SK-N-SH (cell line): ENCODE data around the gene EFCAB11. TPM values are rescaled to one million over a fixed set of nuclear protein-coding genes. Genes with fewer than 3 reads are reported as not detected.

Source experiments
- CTCF ChIA-PET: fragments of 300-600, 350-600 bp; formaldehyde crosslinking; extraction: SDS; loops from one replicate; lab custom pipeline; 2021; lab: Yijun Ruan, JAX
- POLR2A ChIA-PET: fragments of 350-600 bp; sonication (Branson Sonifier 250); formaldehyde crosslinking; extraction: SDS; loops from one replicate; lab custom pipeline; 2020; ENCODE audit warnings: antibody characterized with exemption, inconsistent platforms; lab: Yijun Ruan, JAX
- DNase-seq: peaks from one replicate; pipeline ENCODE4 v3.0.0; 2012
- H2AFZ ChIP-seq: fragments of 200-600 bp; sonication (generic); 2 replicates; pipeline ENCODE4 v1.8.1; 2016; ENCODE audit warnings: antibody characterized with exemption, mild to moderate bottlenecking, low read depth
- H3F3A ChIP-seq: fragments of 200-600 bp; sonication (generic); replicated peaks from 2 replicates; pipeline ENCODE3; 2016; ENCODE audit warnings: antibody characterized with exemption, mild to moderate bottlenecking; ENCODE audit not compliant: insufficient read depth
- H3K27ac ChIP-seq, 2 experiments: fragments of 200-500 bp in 1 of 2; fragments of 200-600 bp in 1 of 2; sonication (Bioruptor generic) in 1 of 2; sonication (generic), shearing (Covaris generic) in 1 of 2; 2 replicates each; pipeline versions ENCODE4 v1.5.1 to v1.6.1; 2014 to 2016; ENCODE audit warnings: low read depth in 2 of 2, inconsistent platforms in 1 of 2, low read length in 1 of 2, mild to moderate bottlenecking in 1 of 2, mixed read lengths in 1 of 2
- H3K27me3 ChIP-seq: fragments of 200-600 bp; sonication (generic), shearing (Covaris generic); 2 replicates; pipeline ENCODE4 v1.6.1; 2016; ENCODE audit warnings: mixed run types; ENCODE audit not compliant: insufficient read depth
- H3K36me3 ChIP-seq, 2 experiments: fragments of 200-500 bp in 1 of 2; fragments of 200-600 bp in 1 of 2; sonication (Bioruptor generic) in 1 of 2; sonication (generic) in 1 of 2; replicated peaks in 1 of 2; 2 replicates each; pipeline versions ENCODE3 to v1.5.1; 2014 to 2016; ENCODE audit warnings: low read length in 1 of 2, mild to moderate bottlenecking in 1 of 2; ENCODE audit not compliant: insufficient read depth in 2 of 2, control insufficient read depth in 1 of 2
- H3K4me1 ChIP-seq, 2 experiments: fragments of 200-500 bp in 1 of 2; fragments of 200-600 bp in 1 of 2; sonication (Bioruptor generic) in 1 of 2; sonication (generic), shearing (Covaris generic) in 1 of 2; 2 replicates each; pipeline versions ENCODE4 v1.5.1 to v1.6.1; 2014 to 2016; ENCODE audit warnings: low read depth in 1 of 2, low read length in 1 of 2, mixed run types in 1 of 2; ENCODE audit not compliant: insufficient read depth in 2 of 2, control insufficient read depth in 1 of 2
- H3K4me2 ChIP-seq: fragments of 200-600 bp; sonication (generic), shearing (Covaris generic); 2 replicates; pipeline ENCODE4 v1.6.1; 2017; ENCODE audit warnings: mixed run types
- H3K4me3 ChIP-seq, 2 experiments: fragments of 200-500 bp in 1 of 2; fragments of 200-600 bp in 1 of 2; sonication (Bioruptor generic) in 1 of 2; sonication (generic), shearing (Covaris generic) in 1 of 2; 2 replicates each; pipeline versions ENCODE4 v1.5.1 to v1.8.1; 2014 to 2016; ENCODE audit warnings: low read depth in 2 of 2, inconsistent platforms in 1 of 2, low read length in 1 of 2, mild to moderate bottlenecking in 1 of 2, mixed read lengths in 1 of 2, moderate library complexity in 1 of 2
- H3K79me2 ChIP-seq: fragments of 200-600 bp; sonication (generic); 2 replicates; pipeline ENCODE4 v1.8.1; 2017; ENCODE audit warnings: mild to moderate bottlenecking; ENCODE audit not compliant: insufficient read depth
- H3K9ac ChIP-seq: fragments of 200-600 bp; sonication (generic); 2 replicates; pipeline ENCODE4 v1.6.1; 2017; ENCODE audit warnings: mixed run types
- H3K9me2 ChIP-seq: fragments of 200-600 bp; sonication (generic); 2 replicates; pipeline ENCODE4 v1.6.1; 2017; ENCODE audit warnings: mixed run types
- H3K9me3 ChIP-seq: fragments of 200-600 bp; sonication (generic); 2 replicates; pipeline ENCODE4 v1.6.1; 2017; ENCODE audit warnings: mixed run types, mild to moderate bottlenecking, moderate library complexity
- H4K20me1 ChIP-seq: fragments of 200-600 bp; sonication (generic); 2 replicates; pipeline ENCODE4 v1.6.1; 2017; ENCODE audit warnings: mild to moderate bottlenecking, mixed run types; ENCODE audit not compliant: insufficient read depth
- EP300 ChIP-seq, 2 experiments: IDR thresholded peaks; 2 replicates each; pipeline versions ENCODE4 v1.4.0 to v1.6.1; 2012; ENCODE audit warnings: borderline replicate concordance in 1 of 2, low read depth in 1 of 2, low read length in 1 of 2
- FOSL2 ChIP-seq: IDR thresholded peaks from 2 replicates; pipeline ENCODE4 v1.4.0; 2012; ENCODE audit warnings: low read depth, mild to moderate bottlenecking, moderate library complexity, borderline replicate concordance
- GABPA ChIP-seq: IDR thresholded peaks from 2 replicates; pipeline ENCODE4 v1.4.0; 2012; ENCODE audit warnings: low read depth, mild to moderate bottlenecking
- MEF2A ChIP-seq: IDR thresholded peaks from 2 replicates; pipeline ENCODE4 v1.4.0; 2012; ENCODE audit warnings: low read depth, borderline replicate concordance
- MXI1 ChIP-seq: IDR thresholded peaks from 2 replicates; pipeline ENCODE4 v1.6.1; 2012; ENCODE audit warnings: mild to moderate bottlenecking, low read depth, low read length, improper control_type of control experiment
- NRF1 ChIP-seq: IDR thresholded peaks from 2 replicates; pipeline ENCODE4 v1.6.1; 2012; ENCODE audit warnings: low read depth, mild to moderate bottlenecking, low read length
- POLR2AphosphoS5 ChIP-seq: IDR thresholded peaks from 2 replicates; pipeline ENCODE4 v1.6.1; 2012; ENCODE audit warnings: low read depth, low read length
- RAD21 ChIP-seq: IDR thresholded peaks from 2 replicates; pipeline ENCODE4 v1.6.1; 2012; ENCODE audit warnings: mild to moderate bottlenecking, low read length
- RFX5 ChIP-seq: IDR thresholded peaks from 2 replicates; pipeline ENCODE4 v1.6.1; 2012; ENCODE audit warnings: mild to moderate bottlenecking, improper control_type of control experiment, low read length
- SMC3 ChIP-seq: IDR thresholded peaks from 2 replicates; pipeline ENCODE4 v1.6.1; 2012; ENCODE audit warnings: low read depth, low read length, improper control_type of control experiment
- TCF12 ChIP-seq: IDR thresholded peaks from 2 replicates; pipeline ENCODE4 v1.4.0; 2012
- WGBS: methylation state at CpG from one replicate; pipeline ENCODE4 v1.1.6; 2017; ENCODE audit warnings: low lambda C conversion rate; 5-methylcytosine and 5-hydroxymethylcytosine counted together
- polyA plus RNA-seq, 3 experiments: library from polyadenylated mRNA; depleted of rRNA; stranded (reverse); fragments of >200 nt; gene quantifications; 2 replicates each; pipeline ENCODE4 v1.2.3, GENCODE V29; 2012
- TF ChIP-seq, protein P1 (sequence below): fragments of 150-350 bp; IDR thresholded peaks from 2 replicates; pipeline ENCODE4 v1.6.1; 2017; ENCODE audit warnings: antibody characterized with exemption, low read length, low read depth, borderline replicate concordance
- TF ChIP-seq, protein P2 (sequence below): fragments of 150-350 bp; IDR thresholded peaks from 2 replicates; pipeline ENCODE4 v1.6.1; 2016; ENCODE audit warnings: mild to moderate bottlenecking, low read depth, low read length

EFCAB11 gene
- polyA plus RNA-seq, 1 of the 3 experiments (the other 2 are of a cell fraction), result 3.9 TPM

DNA sequence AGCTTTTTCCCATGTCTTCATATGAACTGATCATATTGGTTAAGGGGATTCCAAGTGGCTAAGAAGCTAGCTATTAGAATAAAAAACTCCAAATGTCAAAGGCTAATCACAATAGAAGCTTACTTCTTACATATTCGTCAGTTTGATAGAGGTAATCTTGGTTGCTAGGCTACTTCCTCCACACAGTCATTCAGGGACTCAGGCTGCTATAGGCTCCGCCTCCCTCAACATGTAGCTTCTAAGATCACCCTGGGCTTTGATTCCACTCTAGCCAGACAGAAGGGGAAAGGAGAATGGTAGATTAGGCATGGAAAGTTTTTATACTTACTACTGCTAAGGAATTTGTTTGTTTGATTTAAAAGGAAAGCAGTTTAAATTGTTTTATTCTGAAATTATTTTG lies 207.9 kb downstream of the EFCAB11 start (continued):
- TF ChIP-seq, protein P1, sequence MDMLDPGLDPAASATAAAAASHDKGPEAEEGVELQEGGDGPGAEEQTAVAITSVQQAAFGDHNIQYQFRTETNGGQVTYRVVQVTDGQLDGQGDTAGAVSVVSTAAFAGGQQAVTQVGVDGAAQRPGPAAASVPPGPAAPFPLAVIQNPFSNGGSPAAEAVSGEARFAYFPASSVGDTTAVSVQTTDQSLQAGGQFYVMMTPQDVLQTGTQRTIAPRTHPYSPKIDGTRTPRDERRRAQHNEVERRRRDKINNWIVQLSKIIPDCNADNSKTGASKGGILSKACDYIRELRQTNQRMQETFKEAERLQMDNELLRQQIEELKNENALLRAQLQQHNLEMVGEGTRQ, result no peak
- no peak for TF ChIP-seq NRF1
- no peak for TF ChIP-seq POLR2AphosphoS5
- no peak for TF ChIP-seq MEF2A
- TF ChIP-seq, protein P2, sequence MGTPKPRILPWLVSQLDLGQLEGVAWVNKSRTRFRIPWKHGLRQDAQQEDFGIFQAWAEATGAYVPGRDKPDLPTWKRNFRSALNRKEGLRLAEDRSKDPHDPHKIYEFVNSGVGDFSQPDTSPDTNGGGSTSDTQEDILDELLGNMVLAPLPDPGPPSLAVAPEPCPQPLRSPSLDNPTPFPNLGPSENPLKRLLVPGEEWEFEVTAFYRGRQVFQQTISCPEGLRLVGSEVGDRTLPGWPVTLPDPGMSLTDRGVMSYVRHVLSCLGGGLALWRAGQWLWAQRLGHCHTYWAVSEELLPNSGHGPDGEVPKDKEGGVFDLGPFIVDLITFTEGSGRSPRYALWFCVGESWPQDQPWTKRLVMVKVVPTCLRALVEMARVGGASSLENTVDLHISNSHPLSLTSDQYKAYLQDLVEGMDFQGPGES, result no peak

DNA sequence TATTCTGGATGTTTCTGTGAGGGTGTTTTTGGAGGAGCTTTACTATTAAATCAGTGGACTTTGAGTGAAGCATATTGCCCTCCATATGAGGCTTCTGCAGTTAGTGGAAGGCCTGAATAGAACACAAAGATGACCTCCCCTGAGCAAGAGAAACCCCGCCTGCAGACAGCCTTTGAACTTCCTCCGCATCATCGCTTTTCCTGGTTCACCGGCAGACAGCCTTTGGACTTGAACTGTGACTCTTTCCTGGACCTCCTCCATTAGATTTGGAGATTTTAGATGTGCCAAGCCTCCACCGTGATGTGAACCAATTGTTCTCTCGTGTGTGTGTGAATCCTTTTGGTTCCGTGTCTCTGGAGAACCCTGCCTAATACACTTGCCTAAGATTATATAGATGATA lies 208.4 kb downstream of the EFCAB11 start:
- DNase-seq, result no peak
- Histone ChIP-seq H3K4me2 (no peak overlapping the region), H3K27ac (no peak overlapping the region), H3K9me2 (no peaks in the 10 kb centered on the region)
- TF ChIP-seq TCF12 (no peak), FOSL2 (no peak), RFX5 (no peak), EP300 (IDR thresholded peaks at IDR 0.05; ENCODE audit: borderline replicate concordance in 1 of 2, low read depth in 1 of 2, low read length in 1 of 2) (no peak), GABPA (no peak), RAD21 (no peak), MXI1 (no peak), POLR2AphosphoS5 (no peak), SMC3 (no peak)
- TF ChIP-seq, protein P2, result no peak
- TF ChIP-seq, all 33 proteins: peak for 0
- no peaks in the 10 kb centered on the region for H3K79me2 ChIP-seq
- WGBS, result 68% methylated on average over 7 of the region's 7 CpGs
- no peaks in the 10 kb centered on the region for H3K27me3 ChIP-seq
- H3F3A ChIP-seq, result no peaks in the 10 kb centered on the region
- no peaks in the 10 kb centered on the region for H3K9me3 ChIP-seq
- H3K9ac ChIP-seq, result no peak overlapping the region
- H4K20me1 ChIP-seq, result no peaks in the 10 kb centered on the region
- no peak overlapping the region for H2AFZ ChIP-seq
- POLR2A ChIA-PET, result no interaction called here
- no peak overlapping the region for H3K4me3 ChIP-seq
- H3K36me3 ChIP-seq, result no peaks in the 10 kb centered on the region
- CTCF ChIA-PET, result interaction anchor here (1.0 kb wide), 2 partner anchors 15 to 18 kb away, joined by 3 to 4 read pairs; no protein-coding TSS in a partner anchor
- H3K4me1 ChIP-seq, result no peaks in the 10 kb centered on the region; a peak in 1 of 4 replicates

Other genes starting within 250 kb of the EFCAB11 start
- 14.5 and 18.1 TPM in 2 replicates for gene TDP1, start 1.2 kb upstream of the EFCAB11 start, polyA plus RNA-seq (2012; rRNA removed)
- not detected in 2 replicates for gene KCNK13, start 107.3 kb upstream of the EFCAB11 start, polyA plus RNA-seq (2012; rRNA removed)